Measurements from ENCODE around the gene ELAVL4.

GRCh38 chr1:50158421-50158820, 49.7 kb downstream of the ELAVL4 start:
- no peak for TF ChIP-seq CTCF (IDR thresholded peaks at IDR 0.05)
- no peak for TF ChIP-seq POLR2A (IDR thresholded peaks at IDR 0.05)

Data from prostate gland (tissue), 2 donors.